Activated CD8-positive, alpha-beta memory T cell treated with anti-CD3 and anti-CD28 coated beads, Interleukin-2, amount 50 U/mL, for 1 hour (primary cell): ENCODE data around the gene FCAMR.

Experiments
- DNase-seq: peaks from one replicate; pipeline ENCODE4 v3.0.0-alpha.2; 2020; ENCODE audit errors: extremely low read depth

FCAMR gene

DNA sequence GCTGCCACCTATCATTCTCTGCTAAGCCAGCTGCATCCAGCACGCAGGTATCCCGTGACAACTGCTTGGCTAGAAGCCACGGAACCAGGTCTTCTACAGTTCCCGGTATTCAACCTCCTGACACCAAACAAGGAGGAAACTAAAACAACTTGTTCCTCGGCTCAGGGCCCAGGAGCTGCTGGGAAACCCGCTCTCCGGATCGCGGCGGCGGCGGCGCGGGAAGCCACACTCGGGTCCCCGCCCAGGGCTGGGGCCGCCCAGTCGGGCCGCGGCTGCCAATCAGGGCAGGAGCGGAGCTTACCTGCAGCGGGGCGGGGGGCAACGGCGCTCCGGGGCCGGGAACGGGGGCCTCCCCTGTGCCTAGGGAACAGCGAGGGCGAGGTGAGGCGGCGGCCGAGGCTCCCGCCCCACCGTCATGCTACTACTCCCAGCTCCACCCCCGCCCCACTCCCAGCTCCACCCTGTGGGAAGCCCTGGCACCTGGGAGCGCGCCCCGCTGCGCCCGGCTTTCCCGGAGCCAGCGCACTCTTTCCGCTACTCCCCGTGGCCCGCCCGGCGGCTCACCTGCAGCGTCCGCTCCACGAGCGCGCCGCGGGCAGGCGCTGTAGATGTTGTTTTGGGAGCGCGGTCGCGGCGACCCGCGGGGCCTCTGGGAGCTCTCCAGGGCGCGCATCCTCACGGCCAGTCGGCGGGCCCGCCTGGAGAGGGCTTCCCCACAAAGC is 60.9 kb downstream of the FCAMR start:
- DNase-seq, result no peak

DNA sequence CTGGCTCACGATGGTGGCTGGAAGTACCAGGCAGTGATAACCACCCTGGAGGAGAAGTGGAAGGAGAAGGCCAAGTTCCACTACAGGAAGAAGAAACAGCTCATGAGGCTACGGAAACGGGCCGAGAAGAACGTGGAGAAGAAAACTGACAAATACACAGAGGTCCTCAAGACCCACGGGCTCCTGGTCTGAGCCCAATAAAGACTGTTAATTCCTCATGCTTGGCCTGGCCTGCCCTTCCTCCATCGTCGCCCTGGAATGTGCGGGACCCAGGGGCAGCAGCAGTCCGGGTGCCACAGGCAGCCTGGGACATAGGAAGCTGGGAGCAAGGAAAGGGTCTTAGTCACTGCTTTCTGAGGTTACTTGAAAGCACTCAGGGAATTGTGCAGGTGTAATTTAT is 62.2 kb downstream of the FCAMR start:
- no peak for DNase-seq
